SU-DHL-6 (cell line): ENCODE results near the gene SEMA6D.

Source experiments
- CTCF ChIP-seq: fragments of 200-600 bp; sonication (generic); IDR thresholded peaks from one replicate; pipeline ENCODE4 v1.5.1; 2017; ENCODE audit warnings: antibody characterized with exemption, mild to moderate bottlenecking, low read length, moderate library complexity; ENCODE audit not compliant: insufficient read depth, poor library complexity, severe bottlenecking
- EZH2phosphoT487 ChIP-seq: fragments of 200-600 bp; sonication (generic), shearing (Covaris generic); conservative IDR thresholded peaks from 2 replicates; pipeline ENCODE4 v1.6.1; 2018; ENCODE audit warnings: mild to moderate bottlenecking, antibody characterized with exemption, low read length, moderate library complexity, mixed read lengths

DNA sequence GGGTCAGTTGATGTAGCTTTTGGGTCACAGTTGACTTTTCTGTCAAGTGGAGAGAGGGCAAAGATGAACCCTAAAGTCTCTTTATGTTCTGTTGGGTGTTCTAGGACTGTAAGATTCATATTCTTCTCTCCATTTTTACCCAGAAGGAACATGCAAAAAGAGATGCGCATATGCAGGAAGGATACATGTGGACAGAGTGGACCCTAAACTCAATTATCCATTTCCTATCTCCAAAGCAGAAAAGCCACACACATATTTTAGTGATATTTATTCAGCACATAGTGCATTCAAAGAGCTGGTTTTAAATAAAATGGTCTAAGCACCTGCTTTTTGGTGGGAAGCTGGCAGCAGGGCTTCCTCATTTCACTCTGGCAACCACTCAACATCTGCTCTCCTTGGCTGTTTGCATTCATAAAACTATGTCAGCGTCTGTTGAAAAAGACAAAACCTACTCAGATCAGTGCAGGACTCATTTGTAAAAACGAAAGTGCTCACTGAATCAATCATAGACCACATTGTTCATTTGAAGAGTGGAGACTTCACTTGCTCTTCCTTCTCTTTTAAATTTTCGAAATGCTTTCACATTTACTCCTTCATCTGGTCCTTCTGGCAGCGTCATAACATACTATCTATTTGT lies 96.6 kb downstream of the SEMA6D start:
- TF ChIP-seq CTCF (no peak), EZH2phosphoT487 (no peak)
